ENCODE measurements around the gene ZNF724. TPM values are rescaled to one million over a fixed set of nuclear protein-coding genes. Genes with fewer than 3 reads are reported as not detected.
"Not testable (repeated sequence)": the region's sequence is repeated elsewhere in the genome, so short reads cannot be mapped to it uniquely, and the experiment has no call there.

Gene ZNF724
- total RNA-seq (1 to 10 TPM in 9 of 10 donors, under 1 TPM in 1; 0.93 to 2.2 (median 1.7) TPM), polyA plus RNA-seq (under 1 TPM; 0.10 to 0.44 TPM)
- long read RNA-seq, donor 1, result 0 reads
- long read RNA-seq, donor 2, partial matches to known transcripts, result 0 of 1 reads
- long read RNA-seq, donor 2, other reads (novel, unspliced or antisense), result 0 of 1 reads
- long read RNA-seq, donor 3, partial matches to known transcripts, result 0 of 1 reads
- long read RNA-seq, donor 3, other reads (novel, unspliced or antisense), result 0 of 1 reads

GRCh38 chr19:23249911-23250649, at the start of gene ZNF724:
TSS of gene ZNF724 (minus strand) at chr19:23250394. CDS start at chr19:23250242, 152 bp downstream.
- intact Hi-C loops (cut with DNase I), result loop anchor here in 1 of 10 donors (10.0 kb wide), 1 partner anchor 135 kb away; the partner anchor contains the start of gene ZNF730
- H3K9me3 ChIP-seq, result peaks cover 0 to 4% (median 0%) of the 10 kb centered on the region in 11 donors
- no peaks in the 10 kb centered on the region for H3K27me3 ChIP-seq
- ATAC-seq (peak; percentile 99 to 100 (median 100)), DNase-seq (peak; percentile 89 to 96)
- H3K4me3 ChIP-seq, result peak within 1 kb of the TSS; percentile 36 to 83 (median 74)
- peaks cover 3 to 14% (median 9%) of the 10 kb centered on the region in 9 donors for H3K4me1 ChIP-seq
- WGBS, 2 donors, result 0 to 1% methylated on average over 32 of the region's 32 CpGs
- H3K36me3 ChIP-seq, result peaks cover 0 to 15% (median 0%) of the 10 kb centered on the region in 9 donors
- peak within 1 kb of the TSS in 9 of 10 donors; percentile 47 to 75 (median 64) for H3K27ac ChIP-seq
- TF ChIP-seq CTCF (IDR thresholded peaks at IDR 0.05), result no peak

- Histone ChIP-seq H3K27me3 (no peaks in the 10 kb centered on the region), H3K9me3 (peaks cover 0 to 22% (median 0%) of the 10 kb centered on the region in 11 donors), H3K36me3 (no peaks in the 10 kb centered on the region), H3K4me3 (no peak overlapping the region), H3K27ac (no peak overlapping the region), H3K4me1 (no peaks in the 10 kb centered on the region)
- 78 to 81% methylated on average over 4 of the region's 4 CpGs for WGBS, 2 donors
- DNase-seq, result no peak
- no peak for ATAC-seq
- no peak for TF ChIP-seq CTCF (IDR thresholded peaks at IDR 0.05)
- intact Hi-C loops (cut with DNase I), result no loop called here
Observed at GRCh38 chr19:23294141-23294540, 43.9 kb upstream of the ZNF724 start.

GRCh38 chr19:23289966-23290365, 39.8 kb upstream of the ZNF724 start:
- intact Hi-C loops (cut with DNase I); ATAC-seq; H3K4me1 ChIP-seq; DNase-seq; H3K27ac ChIP-seq; H3K4me3 ChIP-seq; H3K27me3 ChIP-seq; H3K36me3 ChIP-seq: not testable (repeated sequence)
- WGBS, 2 donors, result 93 to 95% methylated on average over 26 of the region's 26 CpGs
- peaks cover 0 to 31% (median 0%) of the 10 kb centered on the region in 11 donors for H3K9me3 ChIP-seq

GRCh38 chr19:23287620-23288019, 37.4 kb upstream of the ZNF724 start:
- Histone ChIP-seq H3K27me3 (no peaks in the 10 kb centered on the region), H3K9me3 (peaks cover 0 to 28% (median 0%) of the 10 kb centered on the region in 11 donors), H3K4me1 (no peaks in the 10 kb centered on the region), H3K4me3 (no peak overlapping the region), H3K27ac (no peak overlapping the region), H3K36me3 (no peaks in the 10 kb centered on the region)
- 88 to 93% methylated on average over 3 of the region's 3 CpGs for WGBS, 2 donors
- intact Hi-C loops (cut with DNase I), result no loop called here
- no peak for TF ChIP-seq CTCF (IDR thresholded peaks at IDR 0.05)
- DNase-seq (no peak), ATAC-seq (no peak)

Data from heart right ventricle (tissue), 16 donors.